Ovary (tissue), 3 donors: ENCODE data around the gene LGI1.

Experiments
- EP300 ChIP-seq: sonication (generic); formaldehyde crosslinking; IDR thresholded peaks from one replicate; pipeline ENCODE4 v1.6.1; 2017; ENCODE audit warnings: antibody characterized with exemption
- POLR2A ChIP-seq: fragments of 450-650 bp; IDR thresholded peaks from one replicate; pipeline ENCODE4 v1.6.1; 2017; ENCODE audit warnings: antibody characterized with exemption, mild to moderate bottlenecking, moderate library complexity
- TF ChIP-seq, protein P1 (sequence below), 3 donors: fragments of 450-650 bp in 2 of 3; fragments of 200-600 bp in 1 of 3; IDR thresholded peaks; one replicate each; pipeline versions ENCODE4 v1.5.1 to v1.8.0; 2016 to 2022; ENCODE audit warnings: antibody characterized with exemption in 3 of 3, mild to moderate bottlenecking in 1 of 3
- donor health status: DM: no; HTN: no; CAD: no.

DNA sequence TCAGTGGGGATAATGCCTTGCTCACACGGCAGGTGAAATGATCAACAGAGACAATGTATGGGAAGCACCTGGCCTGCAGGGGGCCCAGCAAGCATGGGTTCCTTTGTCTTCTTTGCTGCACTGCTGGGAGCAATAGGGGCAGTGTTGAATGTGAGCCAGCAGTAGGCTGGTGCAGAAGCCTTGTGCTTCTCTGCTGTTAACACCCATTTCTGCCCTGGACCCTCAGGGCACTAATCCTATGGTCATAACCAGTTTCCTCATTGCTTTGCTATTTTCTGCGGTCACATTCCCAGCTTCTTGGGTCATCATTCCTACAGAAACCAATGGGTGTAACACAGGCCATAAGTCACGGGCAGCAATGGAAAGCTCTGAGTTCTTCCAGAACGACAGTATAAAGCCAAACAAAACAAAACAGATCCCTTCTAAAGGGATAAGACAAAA is 10.9 kb upstream of the LGI1 start:
- TF ChIP-seq, protein P1, sequence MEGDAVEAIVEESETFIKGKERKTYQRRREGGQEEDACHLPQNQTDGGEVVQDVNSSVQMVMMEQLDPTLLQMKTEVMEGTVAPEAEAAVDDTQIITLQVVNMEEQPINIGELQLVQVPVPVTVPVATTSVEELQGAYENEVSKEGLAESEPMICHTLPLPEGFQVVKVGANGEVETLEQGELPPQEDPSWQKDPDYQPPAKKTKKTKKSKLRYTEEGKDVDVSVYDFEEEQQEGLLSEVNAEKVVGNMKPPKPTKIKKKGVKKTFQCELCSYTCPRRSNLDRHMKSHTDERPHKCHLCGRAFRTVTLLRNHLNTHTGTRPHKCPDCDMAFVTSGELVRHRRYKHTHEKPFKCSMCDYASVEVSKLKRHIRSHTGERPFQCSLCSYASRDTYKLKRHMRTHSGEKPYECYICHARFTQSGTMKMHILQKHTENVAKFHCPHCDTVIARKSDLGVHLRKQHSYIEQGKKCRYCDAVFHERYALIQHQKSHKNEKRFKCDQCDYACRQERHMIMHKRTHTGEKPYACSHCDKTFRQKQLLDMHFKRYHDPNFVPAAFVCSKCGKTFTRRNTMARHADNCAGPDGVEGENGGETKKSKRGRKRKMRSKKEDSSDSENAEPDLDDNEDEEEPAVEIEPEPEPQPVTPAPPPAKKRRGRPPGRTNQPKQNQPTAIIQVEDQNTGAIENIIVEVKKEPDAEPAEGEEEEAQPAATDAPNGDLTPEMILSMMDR (IDR thresholded peaks at IDR 0.05): no peak
- TF ChIP-seq POLR2A (no peak), EP300 (no peak)
